NOMO-1 (cell line): ENCODE measurements around the gene AGBL4.

Source experiments
- DNase-seq, 2 experiments: peaks; one replicate each; lab custom pipeline; 2025; ENCODE audit not compliant: unreplicated experiment in 2 of 2; lab: John Stamatoyannopoulos, UW

AGBL4 gene

GRCh38 chr1:48851638-48852037, 1172.1 kb downstream of the AGBL4 start:
- DNase-seq = peak; percentile 75 to 81

GRCh38 chr1:48848035-48848434, 1175.7 kb downstream of the AGBL4 start:
- DNase-seq = peak in 1 of 2 experiments; percentile 12

GRCh38 chr1:48846441-48846840, 1177.3 kb downstream of the AGBL4 start:
- DNase-seq = no peak

GRCh38 chr1:48844187-48844586, 1179.6 kb downstream of the AGBL4 start:
- DNase-seq = no peak

GRCh38 chr1:48841966-48842365, 1181.8 kb downstream of the AGBL4 start:
- no peak for DNase-seq

GRCh38 chr1:48841461-48841860, 1182.3 kb downstream of the AGBL4 start:
- peak; percentile 22 for DNase-seq

GRCh38 chr1:48831120-48831978, 1192.4 kb downstream of the AGBL4 start:
- no peak for DNase-seq

- no peak for DNase-seq
Measured at GRCh38 chr1:48830715-48831114, 1193.0 kb downstream of the AGBL4 start.

- no peak for DNase-seq
Measured at GRCh38 chr1:48829446-48829845, 1194.3 kb downstream of the AGBL4 start.

- no peak for DNase-seq
Measured at GRCh38 chr1:48823168-48823567, 1200.6 kb downstream of the AGBL4 start.

GRCh38 chr1:48820491-48820890, 1203.3 kb downstream of the AGBL4 start:
- no peak for DNase-seq

- DNase-seq = peak; percentile 36 to 58
Measured at GRCh38 chr1:48817505-48818114, 1206.1 kb downstream of the AGBL4 start.

GRCh38 chr1:48810740-48811139, 1213.0 kb downstream of the AGBL4 start:
- no peak for DNase-seq

GRCh38 chr1:48808496-48808895, 1215.3 kb downstream of the AGBL4 start:
- DNase-seq = no peak

GRCh38 chr1:48807554-48808260, 1216.0 kb downstream of the AGBL4 start:
- DNase-seq = no peak

- DNase-seq = peak; percentile 31 to 70
Measured at GRCh38 chr1:48803474-48803873, 1220.3 kb downstream of the AGBL4 start.

GRCh38 chr1:48794816-48795215, 1228.9 kb downstream of the AGBL4 start:
- DNase-seq = peak in 1 of 2 experiments; percentile 18

- peak; percentile 76 to 89 for DNase-seq
Measured at GRCh38 chr1:48793863-48794262, 1229.9 kb downstream of the AGBL4 start.

- peak in 1 of 2 experiments; percentile 46 for DNase-seq
Measured at GRCh38 chr1:48792961-48793360, 1230.8 kb downstream of the AGBL4 start.

- DNase-seq = peak in 1 of 2 experiments; percentile 49
Measured at GRCh38 chr1:48790397-48790796, 1233.4 kb downstream of the AGBL4 start.

- DNase-seq = peak; percentile 67 to 69
Measured at GRCh38 chr1:48789903-48790302, 1233.9 kb downstream of the AGBL4 start.
